Measurements from ENCODE around the gene LHX3.

DNA sequence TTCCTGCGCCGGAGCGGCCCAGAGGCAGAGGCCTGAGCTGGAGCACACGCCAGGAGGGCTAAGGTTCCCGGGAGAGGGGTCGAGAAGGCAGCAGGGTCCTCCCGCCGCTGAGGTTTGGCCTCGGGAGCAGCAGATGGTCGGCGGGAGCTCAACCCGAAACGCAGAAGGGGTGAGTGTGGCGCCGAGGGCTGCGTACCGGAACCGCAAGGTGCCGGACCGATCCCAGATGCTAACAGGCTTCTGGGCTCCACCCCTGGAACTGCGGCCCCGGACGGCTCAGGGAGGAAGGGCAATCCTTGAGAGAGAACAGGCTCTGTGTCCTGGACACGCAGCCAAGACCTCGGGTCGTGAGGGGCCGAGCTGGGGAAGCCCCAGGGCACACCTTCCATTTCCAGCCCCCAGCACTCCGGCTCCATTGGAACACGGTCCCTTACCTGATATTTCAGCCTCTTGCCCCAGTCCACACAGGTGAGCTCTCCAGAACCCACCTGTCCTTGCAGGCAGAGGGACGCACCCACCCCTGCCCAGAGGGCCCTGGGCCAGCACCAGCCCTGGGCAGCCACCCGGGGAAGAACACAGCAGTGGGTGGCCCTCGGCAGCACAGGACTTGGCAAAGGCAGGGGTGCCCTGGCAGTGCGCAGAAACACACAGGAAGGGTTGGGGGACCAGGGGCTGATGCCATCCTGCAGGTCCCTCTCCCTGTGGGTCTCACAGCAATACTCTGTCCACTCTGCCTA, 1.4 kb downstream of the LHX3 start:
- TF ChIP-seq, protein P1, sequence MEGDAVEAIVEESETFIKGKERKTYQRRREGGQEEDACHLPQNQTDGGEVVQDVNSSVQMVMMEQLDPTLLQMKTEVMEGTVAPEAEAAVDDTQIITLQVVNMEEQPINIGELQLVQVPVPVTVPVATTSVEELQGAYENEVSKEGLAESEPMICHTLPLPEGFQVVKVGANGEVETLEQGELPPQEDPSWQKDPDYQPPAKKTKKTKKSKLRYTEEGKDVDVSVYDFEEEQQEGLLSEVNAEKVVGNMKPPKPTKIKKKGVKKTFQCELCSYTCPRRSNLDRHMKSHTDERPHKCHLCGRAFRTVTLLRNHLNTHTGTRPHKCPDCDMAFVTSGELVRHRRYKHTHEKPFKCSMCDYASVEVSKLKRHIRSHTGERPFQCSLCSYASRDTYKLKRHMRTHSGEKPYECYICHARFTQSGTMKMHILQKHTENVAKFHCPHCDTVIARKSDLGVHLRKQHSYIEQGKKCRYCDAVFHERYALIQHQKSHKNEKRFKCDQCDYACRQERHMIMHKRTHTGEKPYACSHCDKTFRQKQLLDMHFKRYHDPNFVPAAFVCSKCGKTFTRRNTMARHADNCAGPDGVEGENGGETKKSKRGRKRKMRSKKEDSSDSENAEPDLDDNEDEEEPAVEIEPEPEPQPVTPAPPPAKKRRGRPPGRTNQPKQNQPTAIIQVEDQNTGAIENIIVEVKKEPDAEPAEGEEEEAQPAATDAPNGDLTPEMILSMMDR (conservative IDR thresholded peaks at IDR 0.05; ENCODE audit: low read depth, low read length): no peak
- no peak for TF ChIP-seq EZH2phosphoT487 (IDR thresholded peaks at IDR 0.05; ENCODE audit: borderline replicate concordance, low read length)
